Panc1 (cell line): ENCODE measurements around the gene TMEM131L. TPM values are rescaled to one million over a fixed set of nuclear protein-coding genes. Genes with fewer than 3 reads are reported as not detected.

Experiments used
- ATAC-seq: fragments of 200-7000 bp; cut with Tn5 transposase; 2 replicates; pipeline ENCODE4 v1.9.1; 2020; ENCODE audit warnings: mild to moderate bottlenecking, moderate library complexity
- BruUV-seq: library from RNA; stranded (reverse); fragments of 400-500 nt; replicated peaks from 2 replicates; lab custom pipeline; 2021; lab: Mats Ljungman, UMichigan
- CTCF ChIA-PET: fragments of 300-600 bp; sonication (Branson Sonifier 250); formaldehyde crosslinking; loops from one replicate; lab custom pipeline; 2022; ENCODE audit warnings: antibody characterized with exemption; lab: Charles Lee
- POLR2A ChIA-PET: fragments of 300-600 bp; sonication (Branson Sonifier 250); formaldehyde crosslinking; loops from one replicate; lab custom pipeline; 2022; ENCODE audit warnings: antibody characterized with exemption; lab: Charles Lee
- DNase-seq: peaks from one replicate; pipeline ENCODE4 v3.0.0-alpha.2; 2010; ENCODE audit warnings: low read depth, low spot score
- H3K27ac ChIP-seq: 2 replicates; pipeline ENCODE4 v1.5.1; 2011; ENCODE audit warnings: mild to moderate bottlenecking, low read length, inconsistent platforms
- H3K27me3 ChIP-seq: fragments of 200-500 bp; sonication (Bioruptor generic); 2 replicates; pipeline ENCODE4 v1.6.0; 2014; ENCODE audit warnings: low read length, inconsistent platforms; ENCODE audit not compliant: control insufficient read depth, insufficient read depth
- H3K36me3 ChIP-seq: fragments of 200-500 bp; sonication (Bioruptor generic); 2 replicates; pipeline ENCODE4 v1.5.1; 2014; ENCODE audit warnings: inconsistent platforms, mild to moderate bottlenecking, low read length, moderate library complexity; ENCODE audit not compliant: control insufficient read depth, insufficient read depth
- H3K4me1 ChIP-seq: 2 replicates; pipeline ENCODE4 v1.5.1; 2011; ENCODE audit warnings: inconsistent platforms, mild to moderate bottlenecking, low read length, moderate library complexity; ENCODE audit not compliant: control insufficient read depth, insufficient read depth
- H3K4me3 ChIP-seq, 2 experiments: 2 replicates each; pipeline ENCODE4 v1.5.1; 2011 to 2012; ENCODE audit warnings: low read depth in 2 of 2, low read length in 2 of 2, mild to moderate bottlenecking in 2 of 2, inconsistent platforms in 1 of 2, moderate library complexity in 1 of 2
- H3K9me3 ChIP-seq: fragments of 200-500 bp; sonication (Bioruptor generic); 2 replicates; pipeline ENCODE4 v1.5.1; 2014; ENCODE audit warnings: low read depth, mild to moderate bottlenecking, inconsistent platforms, low read length, moderate library complexity; ENCODE audit not compliant: control insufficient read depth, insufficient read depth
- POLR2AphosphoS5 ChIP-seq: IDR thresholded peaks from 2 replicates; pipeline ENCODE4 v1.6.1; 2012; ENCODE audit warnings: mild to moderate bottlenecking, low read depth, low read length, moderate library complexity
- SIN3A ChIP-seq: IDR thresholded peaks from 2 replicates; pipeline ENCODE4 v1.6.1; 2012; ENCODE audit warnings: low read depth, mild to moderate bottlenecking, low read length, moderate library complexity, borderline replicate concordance; ENCODE audit not compliant: insufficient read depth
- TCF7L2 ChIP-seq: IDR thresholded peaks from 2 replicates; pipeline ENCODE4 v1.6.1; 2011; ENCODE audit warnings: mild to moderate bottlenecking, low read depth, low read length, inconsistent platforms
- in situ Hi-C: cut with HindIII; loops from 2 replicates; pipeline ENCODE4 v1.10.0; 2016; ENCODE audit warnings: low sequenced_read_pairs, low pct_unique_long_range_greater_than_20kb
- intact Hi-C: fragments of 100-400 bp; cut with micrococcal nuclease; formaldehyde crosslinking; loops from one replicate; pipeline ENCODE4 v1.10.0; 2022; ENCODE audit not compliant: unreplicated experiment
- total RNA-seq: library from RNA; stranded (reverse); gene quantifications from one replicate; pipeline ENCODE4 v1.2.1, GENCODE V29; 2021; ENCODE audit not compliant: unreplicated experiment
- TF ChIP-seq, protein P1 (sequence below): fragments of 450-650 bp; IDR thresholded peaks from 2 replicates; pipeline ENCODE4 v1.5.1; 2017; ENCODE audit warnings: mild to moderate bottlenecking
- TF ChIP-seq, protein P2 (sequence below), 2 experiments: IDR thresholded peaks; 2 replicates each; pipeline ENCODE4 v1.6.1; 2011 to 2012; ENCODE audit warnings: low read depth in 2 of 2, control low read depth in 1 of 2, low read length in 1 of 2, mild to moderate bottlenecking in 1 of 2, moderate library complexity in 1 of 2; ENCODE audit not compliant: insufficient read depth in 1 of 2

TMEM131L gene
- total RNA-seq, 1 experiment from 2014 or later = 13.5 TPM

DNA sequence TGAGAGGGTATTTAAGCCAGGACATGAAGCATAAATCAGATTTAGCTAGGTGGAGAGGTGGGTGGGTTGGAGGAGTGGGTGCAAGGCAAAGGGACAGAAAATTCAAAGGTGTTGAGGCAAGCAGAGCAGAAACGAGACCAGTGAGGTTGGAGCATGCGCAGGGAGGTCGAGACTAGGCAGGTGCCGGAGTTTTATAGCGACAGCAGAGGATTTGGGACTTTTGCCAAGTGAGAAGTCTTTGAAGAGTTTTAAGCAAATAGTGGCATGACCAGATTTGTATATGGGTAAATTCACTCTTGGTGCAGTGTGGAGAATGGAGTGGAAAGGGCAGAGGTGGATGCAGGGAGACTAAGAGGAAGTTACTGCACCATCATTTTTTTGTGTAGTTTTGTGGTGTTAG, 110.9 kb downstream of the TMEM131L start:
- Histone ChIP-seq H3K4me1 (no peaks in the 10 kb centered on the region), H3K4me3 (no peak overlapping the region), H3K27me3 (no peaks in the 10 kb centered on the region), H3K9me3 (no peaks in the 10 kb centered on the region), H3K36me3 (no peaks in the 10 kb centered on the region), H3K27ac (no peak overlapping the region)
- ChIA-PET CTCF (interaction anchor here (0.7 kb wide), 1 partner anchor 434 kb away, joined by 6 read pairs; no protein-coding TSS in a partner anchor), POLR2A (no interaction called here)
- BruUV-seq = no TSS peak
- ATAC-seq (no peak), DNase-seq (no peak)
- intact Hi-C loops = no loop called here
- in situ Hi-C loops = no loop called here
- TF ChIP-seq, protein P1, sequence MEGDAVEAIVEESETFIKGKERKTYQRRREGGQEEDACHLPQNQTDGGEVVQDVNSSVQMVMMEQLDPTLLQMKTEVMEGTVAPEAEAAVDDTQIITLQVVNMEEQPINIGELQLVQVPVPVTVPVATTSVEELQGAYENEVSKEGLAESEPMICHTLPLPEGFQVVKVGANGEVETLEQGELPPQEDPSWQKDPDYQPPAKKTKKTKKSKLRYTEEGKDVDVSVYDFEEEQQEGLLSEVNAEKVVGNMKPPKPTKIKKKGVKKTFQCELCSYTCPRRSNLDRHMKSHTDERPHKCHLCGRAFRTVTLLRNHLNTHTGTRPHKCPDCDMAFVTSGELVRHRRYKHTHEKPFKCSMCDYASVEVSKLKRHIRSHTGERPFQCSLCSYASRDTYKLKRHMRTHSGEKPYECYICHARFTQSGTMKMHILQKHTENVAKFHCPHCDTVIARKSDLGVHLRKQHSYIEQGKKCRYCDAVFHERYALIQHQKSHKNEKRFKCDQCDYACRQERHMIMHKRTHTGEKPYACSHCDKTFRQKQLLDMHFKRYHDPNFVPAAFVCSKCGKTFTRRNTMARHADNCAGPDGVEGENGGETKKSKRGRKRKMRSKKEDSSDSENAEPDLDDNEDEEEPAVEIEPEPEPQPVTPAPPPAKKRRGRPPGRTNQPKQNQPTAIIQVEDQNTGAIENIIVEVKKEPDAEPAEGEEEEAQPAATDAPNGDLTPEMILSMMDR = no peak
- TF ChIP-seq, protein P2, sequence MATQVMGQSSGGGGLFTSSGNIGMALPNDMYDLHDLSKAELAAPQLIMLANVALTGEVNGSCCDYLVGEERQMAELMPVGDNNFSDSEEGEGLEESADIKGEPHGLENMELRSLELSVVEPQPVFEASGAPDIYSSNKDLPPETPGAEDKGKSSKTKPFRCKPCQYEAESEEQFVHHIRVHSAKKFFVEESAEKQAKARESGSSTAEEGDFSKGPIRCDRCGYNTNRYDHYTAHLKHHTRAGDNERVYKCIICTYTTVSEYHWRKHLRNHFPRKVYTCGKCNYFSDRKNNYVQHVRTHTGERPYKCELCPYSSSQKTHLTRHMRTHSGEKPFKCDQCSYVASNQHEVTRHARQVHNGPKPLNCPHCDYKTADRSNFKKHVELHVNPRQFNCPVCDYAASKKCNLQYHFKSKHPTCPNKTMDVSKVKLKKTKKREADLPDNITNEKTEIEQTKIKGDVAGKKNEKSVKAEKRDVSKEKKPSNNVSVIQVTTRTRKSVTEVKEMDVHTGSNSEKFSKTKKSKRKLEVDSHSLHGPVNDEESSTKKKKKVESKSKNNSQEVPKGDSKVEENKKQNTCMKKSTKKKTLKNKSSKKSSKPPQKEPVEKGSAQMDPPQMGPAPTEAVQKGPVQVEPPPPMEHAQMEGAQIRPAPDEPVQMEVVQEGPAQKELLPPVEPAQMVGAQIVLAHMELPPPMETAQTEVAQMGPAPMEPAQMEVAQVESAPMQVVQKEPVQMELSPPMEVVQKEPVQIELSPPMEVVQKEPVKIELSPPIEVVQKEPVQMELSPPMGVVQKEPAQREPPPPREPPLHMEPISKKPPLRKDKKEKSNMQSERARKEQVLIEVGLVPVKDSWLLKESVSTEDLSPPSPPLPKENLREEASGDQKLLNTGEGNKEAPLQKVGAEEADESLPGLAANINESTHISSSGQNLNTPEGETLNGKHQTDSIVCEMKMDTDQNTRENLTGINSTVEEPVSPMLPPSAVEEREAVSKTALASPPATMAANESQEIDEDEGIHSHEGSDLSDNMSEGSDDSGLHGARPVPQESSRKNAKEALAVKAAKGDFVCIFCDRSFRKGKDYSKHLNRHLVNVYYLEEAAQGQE (IDR thresholded peaks at IDR 0.05; ENCODE audit: insufficient read depth in 1 of 2, low read depth in 2 of 2, low read length in 1 of 2) = no peak
- TF ChIP-seq POLR2AphosphoS5 = no peak
- TF ChIP-seq SIN3A = no peak
- no peak for TF ChIP-seq TCF7L2

DNA sequence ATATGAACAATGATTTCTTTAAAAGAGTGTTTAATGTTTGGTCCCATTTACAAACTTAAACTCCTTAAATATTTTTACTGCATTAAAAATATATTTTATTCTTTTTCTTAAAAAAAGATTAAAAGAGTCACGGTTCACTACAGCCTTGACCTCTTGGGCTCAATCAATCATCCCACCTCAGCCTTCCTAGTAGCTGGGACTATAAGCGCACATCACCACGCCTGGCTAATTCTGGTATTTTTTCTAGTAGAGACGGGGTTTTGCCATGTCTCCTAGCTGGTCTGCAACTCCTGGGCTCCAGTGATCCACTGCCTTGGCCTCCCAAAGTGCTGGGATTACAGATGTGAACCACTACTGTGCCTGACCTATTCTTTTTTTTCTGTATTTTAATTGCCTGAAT, 113.2 kb downstream of the TMEM131L start:
- CTCF ChIA-PET = no interaction called here
- no peaks in the 10 kb centered on the region for H3K9me3 ChIP-seq
- intact Hi-C loops = no loop called here
- no peak overlapping the region for H3K27ac ChIP-seq
- no TSS peak for BruUV-seq
- in situ Hi-C loops = no loop called here
- no peaks in the 10 kb centered on the region for H3K4me1 ChIP-seq
- H3K27me3 ChIP-seq = no peaks in the 10 kb centered on the region
- H3K4me3 ChIP-seq = no peak overlapping the region
- POLR2A ChIA-PET = no interaction called here
- no peak for DNase-seq
- no peak for ATAC-seq
- TF ChIP-seq TCF7L2 = no peak
- no peak for TF ChIP-seq POLR2AphosphoS5
- TF ChIP-seq, protein P2 (IDR thresholded peaks at IDR 0.05; ENCODE audit: insufficient read depth in 1 of 2, low read depth in 2 of 2, low read length in 1 of 2) = no peak
- TF ChIP-seq, protein P1 = no peak
- no peak for TF ChIP-seq SIN3A
- no peaks in the 10 kb centered on the region for H3K36me3 ChIP-seq
